Testis (tissue), 3 donors: Measurements from ENCODE around the gene RBM45. TPM values are rescaled to one million over a fixed set of nuclear protein-coding genes. Genes with fewer than 3 reads are reported as not detected.

Source experiments
- DNase-seq: peaks from one replicate; pipeline ENCODE4 v3.0.0-alpha.2; 2019
- H3K27ac ChIP-seq, 2 donors: fragments of 200-600 bp; sonication (generic); one replicate each; pipeline ENCODE4 v1.5.1; 2019
- H3K27me3 ChIP-seq: fragments of 200-600 bp; sonication (generic); one replicate; pipeline ENCODE4 v1.5.1; 2019
- H3K36me3 ChIP-seq: fragments of 200-600 bp; sonication (generic); one replicate; pipeline ENCODE4 v1.5.1; 2017; ENCODE audit warnings: low read depth; ENCODE audit errors: missing control alignments
- H3K4me1 ChIP-seq: fragments of 200-600 bp; sonication (generic); one replicate; pipeline ENCODE4 v1.5.1; 2019
- H3K4me3 ChIP-seq, 2 donors: fragments of 200-600 bp; sonication (generic); one replicate each; pipeline ENCODE4 v1.5.1; 2017 to 2019
- H3K9me3 ChIP-seq: fragments of 200-600 bp; sonication (generic); one replicate; pipeline ENCODE4 v1.5.1; 2017
- POLR2A ChIP-seq: fragments of 450-650 bp; IDR thresholded peaks from one replicate; pipeline ENCODE4 v1.6.1; 2017; ENCODE audit warnings: antibody characterized with exemption, mild to moderate bottlenecking, moderate library complexity
- WGBS, 2 donors: methylation state at CpG; one replicate each; pipeline ENCODE4 v1.1.5; 2018; 5-methylcytosine and 5-hydroxymethylcytosine counted together
- intact Hi-C: fragments of 100-400 bp; cut with DNase I; formaldehyde crosslinking; loops from one replicate; pipeline ENCODE4 v1.15.1; 2023; ENCODE audit warnings: low total_unique reads
- polyA plus RNA-seq: library from polyadenylated mRNA; stranded (reverse); fragments of 350-450 nt; fragmentation: Illumina TruSeq; extraction: RNeasy Lipid Tissue Mini Kit (QIAGEN cat#74804); gene quantifications from one replicate; pipeline ENCODE4 v1.2.3, GENCODE V29; 2014; ENCODE audit warnings: low read depth, low replicate concordance; ENCODE audit not compliant: insufficient read depth
- total RNA-seq, 2 donors: library from RNA; depleted of rRNA; stranded (reverse); fragments of >200 nt; gene quantifications; one replicate each; pipeline ENCODE4 v1.2.3, GENCODE V29; 2016
- TF ChIP-seq, protein P1 (sequence below), 3 experiments: fragments of 450-650 bp in 2 of 3; fragments of 200-600 bp in 1 of 3; sonication (generic) in 1 of 3; IDR thresholded peaks; one replicate each; pipeline ENCODE4 v1.5.1; 2016 to 2019; ENCODE audit warnings: antibody characterized with exemption in 3 of 3, mild to moderate bottlenecking in 2 of 3, moderate library complexity in 1 of 3

Gene RBM45
- total and polyA plus RNA-seq, 3 donors from 2014 or later = 11.2 to 26.8 (median 18.6) TPM

- Histone ChIP-seq H3K27ac (no peak overlapping the region), H3K36me3 (no peaks in the 10 kb centered on the region), H3K4me3 (no peak overlapping the region), H3K4me1 (no peaks in the 10 kb centered on the region), H3K27me3 (no peaks in the 10 kb centered on the region), H3K9me3 (no peaks in the 10 kb centered on the region)
- no peak for TF ChIP-seq POLR2A
- TF ChIP-seq, protein P1, sequence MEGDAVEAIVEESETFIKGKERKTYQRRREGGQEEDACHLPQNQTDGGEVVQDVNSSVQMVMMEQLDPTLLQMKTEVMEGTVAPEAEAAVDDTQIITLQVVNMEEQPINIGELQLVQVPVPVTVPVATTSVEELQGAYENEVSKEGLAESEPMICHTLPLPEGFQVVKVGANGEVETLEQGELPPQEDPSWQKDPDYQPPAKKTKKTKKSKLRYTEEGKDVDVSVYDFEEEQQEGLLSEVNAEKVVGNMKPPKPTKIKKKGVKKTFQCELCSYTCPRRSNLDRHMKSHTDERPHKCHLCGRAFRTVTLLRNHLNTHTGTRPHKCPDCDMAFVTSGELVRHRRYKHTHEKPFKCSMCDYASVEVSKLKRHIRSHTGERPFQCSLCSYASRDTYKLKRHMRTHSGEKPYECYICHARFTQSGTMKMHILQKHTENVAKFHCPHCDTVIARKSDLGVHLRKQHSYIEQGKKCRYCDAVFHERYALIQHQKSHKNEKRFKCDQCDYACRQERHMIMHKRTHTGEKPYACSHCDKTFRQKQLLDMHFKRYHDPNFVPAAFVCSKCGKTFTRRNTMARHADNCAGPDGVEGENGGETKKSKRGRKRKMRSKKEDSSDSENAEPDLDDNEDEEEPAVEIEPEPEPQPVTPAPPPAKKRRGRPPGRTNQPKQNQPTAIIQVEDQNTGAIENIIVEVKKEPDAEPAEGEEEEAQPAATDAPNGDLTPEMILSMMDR (IDR thresholded peaks at IDR 0.05) = no peak
- DNase-seq = no peak
- intact Hi-C loops = no loop called here
These were observed 12.9 kb downstream of the RBM45 start for GRCh38 chr2:178125125-178125524.

DNA sequence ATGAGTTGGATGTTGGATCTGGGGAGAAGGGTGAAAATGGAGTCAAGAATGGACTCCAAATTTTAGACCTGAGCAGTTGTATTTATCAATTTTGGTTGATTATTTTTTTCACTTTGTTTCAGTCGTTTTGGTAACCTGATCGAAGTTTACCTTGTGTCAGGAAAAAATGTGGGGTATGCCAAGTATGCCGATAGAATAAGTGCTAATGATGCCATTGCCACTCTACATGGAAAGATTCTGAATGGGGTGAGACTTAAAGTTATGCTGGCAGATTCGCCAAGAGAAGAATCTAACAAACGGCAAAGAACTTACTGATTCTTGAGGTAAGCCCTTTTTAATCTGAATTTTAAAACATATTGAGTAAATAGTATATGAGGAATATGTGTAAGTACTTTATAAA lies 13.6 kb downstream of the RBM45 start:
- H3K4me3 ChIP-seq = no peak overlapping the region
- DNase-seq = no peak
- TF ChIP-seq, protein P1 (IDR thresholded peaks at IDR 0.05) = no peak
- TF ChIP-seq POLR2A = no peak
- H3K36me3 ChIP-seq = no peaks in the 10 kb centered on the region
- 64 to 66% methylated on average over 5 of the region's 5 CpGs for WGBS, 2 donors
- intact Hi-C loops = no loop called here
- no peak overlapping the region for H3K27ac ChIP-seq
- H3K27me3 ChIP-seq = no peaks in the 10 kb centered on the region
- H3K9me3 ChIP-seq = no peaks in the 10 kb centered on the region
- H3K4me1 ChIP-seq = no peaks in the 10 kb centered on the region

DNA sequence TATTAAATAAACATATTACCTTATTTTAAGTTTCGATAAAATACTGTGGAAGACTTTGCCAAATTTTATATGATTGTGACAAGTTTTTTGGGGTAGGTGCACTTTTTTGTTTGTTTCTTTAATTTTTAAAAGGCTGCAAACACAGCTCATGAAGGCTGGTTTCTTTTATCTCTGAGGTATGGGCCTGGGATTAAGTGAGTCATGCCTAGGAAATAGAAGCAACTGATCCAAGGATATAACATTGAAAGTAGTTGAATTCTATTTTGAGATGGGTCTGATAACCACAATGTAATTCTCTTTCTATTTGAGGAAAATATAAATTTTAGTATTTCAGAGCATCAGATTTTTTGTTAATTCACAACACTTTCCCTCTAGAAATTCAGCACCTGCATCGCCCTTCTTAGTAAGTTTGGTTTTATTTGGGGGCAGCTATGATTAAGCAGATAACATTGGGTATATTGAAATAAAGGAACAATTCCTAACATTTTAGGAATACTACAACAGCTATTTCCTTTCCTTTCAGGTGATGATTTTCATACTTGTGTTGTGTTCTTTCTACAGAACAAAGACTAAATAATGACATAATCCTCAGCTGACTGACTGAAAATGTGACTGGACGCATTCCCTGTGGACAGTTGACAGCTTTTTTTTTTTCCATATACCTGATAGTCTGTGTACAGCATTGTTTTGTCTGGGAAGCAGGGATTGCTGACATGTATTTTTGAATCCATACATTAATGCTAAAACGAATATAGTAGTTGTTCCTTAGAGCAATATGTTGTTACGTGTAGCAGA lies 16.8 kb downstream of the RBM45 start:
- Histone ChIP-seq H3K4me3 (no peak overlapping the region), H3K36me3 (no peaks in the 10 kb centered on the region), H3K27ac (no peak overlapping the region), H3K9me3 (no peaks in the 10 kb centered on the region), H3K4me1 (no peaks in the 10 kb centered on the region), H3K27me3 (no peaks in the 10 kb centered on the region)
- DNase-seq = no peak
- no peak for TF ChIP-seq POLR2A
- TF ChIP-seq, protein P1 (IDR thresholded peaks at IDR 0.05) = no peak
- intact Hi-C loops = no loop called here
- 93 to 97% methylated on average over 5 of the region's 5 CpGs for WGBS, 2 donors

- no peak overlapping the region for H3K4me3 ChIP-seq
- H3K27me3 ChIP-seq = no peaks in the 10 kb centered on the region
- intact Hi-C loops = no loop called here
- no peaks in the 10 kb centered on the region for H3K4me1 ChIP-seq
- no peak overlapping the region for H3K27ac ChIP-seq
- no peak for DNase-seq
- TF ChIP-seq POLR2A = no peak
- TF ChIP-seq, protein P1 (IDR thresholded peaks at IDR 0.05) = no peak
- H3K36me3 ChIP-seq = no peaks in the 10 kb centered on the region
- H3K9me3 ChIP-seq = no peaks in the 10 kb centered on the region
- WGBS, 2 donors = 87 to 94% methylated on average over 5 of the region's 5 CpGs
These were observed 24.2 kb downstream of the RBM45 start for GRCh38 chr2:178136321-178137025.
